NT2/D1 (cell line): ENCODE results near the gene SCD.
A peak's percentile ranks its signal among the peaks of the same experiment; 100 is the strongest.
"Not testable (repeated sequence)": the region's sequence is repeated elsewhere in the genome, so short reads cannot be mapped to it uniquely, and the experiment has no call there.

Experiments
- DNase-seq: peaks from one replicate; pipeline ENCODE4 v3.0.0-alpha.2; 2011; ENCODE audit warnings: low read depth, low spot score
- H3K27me3 ChIP-seq: 2 replicates; pipeline ENCODE4 v1.6.0; 2011; ENCODE audit warnings: mild to moderate bottlenecking; ENCODE audit not compliant: insufficient read length, insufficient read depth
- H3K36me3 ChIP-seq: 2 replicates; pipeline ENCODE4 v1.6.1; 2011; ENCODE audit warnings: mild to moderate bottlenecking, low read length, mixed read lengths; ENCODE audit not compliant: insufficient read depth, insufficient read length
- H3K4me1 ChIP-seq: 2 replicates; pipeline ENCODE4 v1.5.1; 2011; ENCODE audit not compliant: insufficient read depth, insufficient read length
- H3K4me3 ChIP-seq: 2 replicates; pipeline ENCODE4 v1.5.1; 2011; ENCODE audit warnings: low read depth; ENCODE audit not compliant: insufficient read length
- H3K9ac ChIP-seq: 2 replicates; pipeline ENCODE4 v1.6.0; 2011; ENCODE audit warnings: low read depth; ENCODE audit not compliant: insufficient read length
- H3K9me3 ChIP-seq: 2 replicates; pipeline ENCODE4 v1.5.1; 2011; ENCODE audit warnings: mild to moderate bottlenecking, low read length; ENCODE audit not compliant: insufficient read depth
- SUZ12 ChIP-seq: IDR thresholded peaks from 2 replicates; pipeline ENCODE4 v1.6.1; 2011; ENCODE audit not compliant: insufficient read length, insufficient read depth; ENCODE audit errors: extremely low read depth
- YY1 ChIP-seq: IDR thresholded peaks from 2 replicates; pipeline ENCODE4 v1.6.1; 2011; ENCODE audit not compliant: insufficient read length, insufficient read depth
- ZNF274 ChIP-seq: IDR thresholded peaks from 2 replicates; pipeline ENCODE4 v1.6.1; 2011; ENCODE audit warnings: mild to moderate bottlenecking, low read depth, low read length

The SCD gene

GRCh38 chr10:100373298-100374199 is 26.5 kb downstream of the SCD start:
- Histone ChIP-seq H3K36me3 (no peaks in the 10 kb centered on the region), H3K4me3 (peak overlapping the region; percentile 79), H3K4me1 (no peaks in the 10 kb centered on the region), H3K27me3 (no peaks in the 10 kb centered on the region), H3K9ac (peak overlapping the region; percentile 93), H3K9me3 (no peaks in the 10 kb centered on the region)
- TF ChIP-seq SUZ12 (no peak), ZNF274 (no peak), YY1 (no peak)
- peak; percentile 98 for DNase-seq

- Histone ChIP-seq H3K4me1 (no peaks in the 10 kb centered on the region), H3K4me3 (peak overlapping the region; percentile 79), H3K36me3 (no peaks in the 10 kb centered on the region), H3K9ac (peak overlapping the region; percentile 93), H3K9me3 (no peaks in the 10 kb centered on the region), H3K27me3 (no peaks in the 10 kb centered on the region)
- peak; percentile 27 for DNase-seq
- no peak for TF ChIP-seq ZNF274
- no peak for TF ChIP-seq YY1
- TF ChIP-seq SUZ12, result no peak
Observed at GRCh38 chr10:100374200-100374655, 27.2 kb downstream of the SCD start.

DNA sequence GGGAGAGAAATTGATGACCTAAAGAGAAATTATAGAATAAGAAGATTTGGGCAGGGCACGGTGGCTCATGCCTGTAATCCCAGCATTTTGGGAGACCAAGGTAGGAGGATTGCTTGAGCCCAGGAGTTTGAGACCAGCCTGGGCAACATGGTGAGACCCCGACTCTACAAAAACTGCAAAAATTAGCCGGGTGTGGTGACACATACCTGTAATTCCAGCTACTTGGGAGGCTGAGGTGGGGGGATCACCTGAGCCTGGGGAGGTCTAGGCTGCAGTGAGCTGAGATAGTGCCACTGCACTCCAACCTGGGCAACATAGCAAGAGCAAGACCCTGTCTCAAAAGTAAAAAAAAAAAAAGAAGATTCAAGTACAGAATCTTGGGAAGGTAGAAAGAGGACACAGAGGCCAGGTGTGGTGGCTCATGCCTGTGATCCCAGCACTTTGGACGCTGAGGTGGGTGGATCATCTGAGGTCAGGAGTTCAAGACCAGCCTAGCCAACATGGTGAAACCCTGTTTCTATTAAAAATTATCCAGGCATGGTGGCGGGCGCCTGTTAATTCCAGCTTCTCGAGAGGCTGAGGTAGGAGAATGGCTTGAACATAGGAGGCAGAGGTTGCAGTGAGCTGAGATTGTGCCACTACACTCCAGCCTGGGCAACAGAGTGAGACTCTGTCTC is 27.8 kb downstream of the SCD start:
- H3K4me3 ChIP-seq, result peak overlapping the region; percentile 79
- H3K9me3 ChIP-seq, H3K36me3 ChIP-seq, H3K27me3 ChIP-seq, H3K4me1 ChIP-seq, DNase-seq: not testable (repeated sequence)
- peak overlapping the region; percentile 93 for H3K9ac ChIP-seq

GRCh38 chr10:100376656-100377055 is 29.6 kb downstream of the SCD start:
- H3K4me1 ChIP-seq, H3K9me3 ChIP-seq, H3K4me3 ChIP-seq, H3K9ac ChIP-seq, H3K27me3 ChIP-seq, H3K36me3 ChIP-seq, DNase-seq: not testable (repeated sequence)

DNA sequence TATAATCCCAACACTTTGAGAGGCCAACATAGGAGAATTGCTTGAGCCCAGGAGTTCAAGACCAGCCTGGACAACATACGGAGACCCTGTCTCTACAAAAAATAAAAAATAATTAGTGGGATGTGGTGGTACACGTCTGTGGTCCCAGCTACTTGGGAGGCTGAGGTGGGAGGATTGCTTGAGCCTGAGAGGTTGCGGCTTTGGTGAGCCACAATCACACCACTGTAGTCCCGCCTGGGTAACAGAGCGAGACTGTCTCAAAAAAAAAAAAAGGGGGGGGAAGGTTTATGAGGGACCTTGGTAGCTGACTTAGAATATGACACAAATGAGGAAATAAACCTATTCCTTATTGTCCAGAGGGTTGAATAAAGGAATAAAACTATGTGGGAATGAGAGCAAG is 30.8 kb downstream of the SCD start:
- DNase-seq, result no peak
- TF ChIP-seq YY1 (no peak), SUZ12 (no peak), ZNF274 (no peak)
- no peaks in the 10 kb centered on the region for H3K9me3 ChIP-seq
- peaks cover 8% of the 10 kb centered on the region for H3K36me3 ChIP-seq
- no peaks in the 10 kb centered on the region for H3K4me1 ChIP-seq
- H3K9ac ChIP-seq, result no peak overlapping the region
- H3K4me3 ChIP-seq, result no peak overlapping the region
- H3K27me3 ChIP-seq, result no peaks in the 10 kb centered on the region

- no peaks in the 10 kb centered on the region for H3K27me3 ChIP-seq
- no peak overlapping the region for H3K4me3 ChIP-seq
- no peaks in the 10 kb centered on the region for H3K9me3 ChIP-seq
- no peaks in the 10 kb centered on the region for H3K4me1 ChIP-seq
- TF ChIP-seq ZNF274 (no peak), YY1 (no peak), SUZ12 (no peak)
- peaks cover 16% of the 10 kb centered on the region for H3K36me3 ChIP-seq
- no peak overlapping the region for H3K9ac ChIP-seq
- no peak for DNase-seq
Observed at GRCh38 chr10:100380400-100380799, 33.4 kb downstream of the SCD start.

DNA sequence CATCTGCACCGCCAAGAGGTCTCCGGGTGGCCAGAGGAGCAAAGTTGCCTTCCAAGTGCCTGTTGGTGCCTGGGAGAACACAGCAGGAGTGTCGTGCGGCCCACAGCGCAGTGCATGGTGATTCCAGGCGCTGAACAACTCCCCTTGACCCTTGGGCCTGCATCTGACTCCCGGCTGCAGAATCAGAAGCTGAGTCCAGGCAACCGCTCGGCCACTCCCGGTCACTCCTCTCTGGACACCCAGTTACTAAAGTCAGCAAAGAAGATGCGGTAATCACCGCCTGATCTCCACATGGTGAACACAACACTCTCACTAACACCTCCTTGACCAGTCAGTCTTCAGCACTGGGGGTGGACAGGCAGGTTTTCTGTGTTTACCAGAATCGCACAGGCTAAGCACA is 35.5 kb downstream of the SCD start:
- H3K36me3 ChIP-seq, result peaks cover 16% of the 10 kb centered on the region
- H3K4me3 ChIP-seq, result no peak overlapping the region
- no peak for DNase-seq
- H3K9me3 ChIP-seq, result no peaks in the 10 kb centered on the region
- TF ChIP-seq ZNF274, result no peak
- TF ChIP-seq YY1, result no peak
- TF ChIP-seq SUZ12, result no peak
- no peaks in the 10 kb centered on the region for H3K4me1 ChIP-seq
- no peak overlapping the region for H3K9ac ChIP-seq
- H3K27me3 ChIP-seq, result no peaks in the 10 kb centered on the region
